GM21515 (cell line): ENCODE data around the gene ZMYND11.
"Not testable (repeated sequence)": the region's sequence is repeated elsewhere in the genome, so short reads cannot be mapped to it uniquely, and the experiment has no call there.

Experiments
- ATAC-seq: cut with Tn5 transposase; IDR thresholded peaks from one replicate; pipeline ENCODE4 v1.9.1; 2021; ENCODE audit not compliant: unreplicated experiment

The ZMYND11 gene

GRCh38 chr10:279232-279631 lies 144.0 kb downstream of the ZMYND11 start:
- ATAC-seq: no peak

GRCh38 chr10:279655-280054 lies 144.4 kb downstream of the ZMYND11 start:
- no peak for ATAC-seq

- no peak for ATAC-seq
Measured at GRCh38 chr10:282294-283139, 147.3 kb downstream of the ZMYND11 start.

GRCh38 chr10:283140-283479 lies 147.9 kb downstream of the ZMYND11 start:
- no peak for ATAC-seq

GRCh38 chr10:283916-284356 lies 148.7 kb downstream of the ZMYND11 start:
- peak; percentile 73 for ATAC-seq

GRCh38 chr10:285216-285615 lies 150.0 kb downstream of the ZMYND11 start:
- no peak for ATAC-seq

GRCh38 chr10:287026-287709 lies 151.9 kb downstream of the ZMYND11 start:
- no peak for ATAC-seq

GRCh38 chr10:287814-288213 lies 152.6 kb downstream of the ZMYND11 start:
- no peak for ATAC-seq

- ATAC-seq: no peak
Measured at GRCh38 chr10:288316-289200, 153.3 kb downstream of the ZMYND11 start.

- no peak for ATAC-seq
Measured at GRCh38 chr10:289581-289980, 154.3 kb downstream of the ZMYND11 start.

- no peak for ATAC-seq
Measured at GRCh38 chr10:290026-290725, 154.9 kb downstream of the ZMYND11 start.

- no peak for ATAC-seq
Measured at GRCh38 chr10:293636-294035, 158.4 kb downstream of the ZMYND11 start.

- no peak for ATAC-seq
Measured at GRCh38 chr10:297567-297966, 162.3 kb downstream of the ZMYND11 start.

- ATAC-seq: no peak
Measured at GRCh38 chr10:298033-298432, 162.8 kb downstream of the ZMYND11 start.

GRCh38 chr10:299512-299911 lies 164.3 kb downstream of the ZMYND11 start:
- peak; percentile 38 for ATAC-seq

GRCh38 chr10:299969-300368 lies 164.7 kb downstream of the ZMYND11 start:
- peak; percentile 56 for ATAC-seq

GRCh38 chr10:300580-300979 lies 165.3 kb downstream of the ZMYND11 start:
- ATAC-seq: not testable (repeated sequence)

- ATAC-seq: no peak
Measured at GRCh38 chr10:301536-301935, 166.3 kb downstream of the ZMYND11 start.
